K562 (cell line): ENCODE results near the gene ZFAND2B.

Experiments
- POLR3G ChIP-seq: IDR thresholded peaks from 2 replicates; pipeline ENCODE4 v1.6.1; 2011; ENCODE audit not compliant: insufficient read length, insufficient replicate concordance; ENCODE audit errors: extremely low read depth
- TF ChIP-seq, protein P1 (sequence below): fragments of 450-650 bp; formaldehyde crosslinking; IDR thresholded peaks from 2 replicates; pipeline ENCODE4 v1.4.0; 2020; ENCODE audit warnings: mild to moderate bottlenecking, moderate library complexity
- TF ChIP-seq, protein P2 (sequence below), 3 experiments: IDR thresholded peaks in 2 of 3; conservative IDR thresholded peaks in 1 of 3; 2 replicates each; pipeline ENCODE4 v1.5.1; 2011 to 2012; ENCODE audit warnings: low read length in 3 of 3, mild to moderate bottlenecking in 3 of 3, control low read depth in 2 of 3, improper control_type of control experiment in 1 of 3, inconsistent platforms in 1 of 3, low read depth in 1 of 3, mixed read lengths in 1 of 3, moderate library complexity in 1 of 3; ENCODE audit not compliant: insufficient read depth in 2 of 3

DNA sequence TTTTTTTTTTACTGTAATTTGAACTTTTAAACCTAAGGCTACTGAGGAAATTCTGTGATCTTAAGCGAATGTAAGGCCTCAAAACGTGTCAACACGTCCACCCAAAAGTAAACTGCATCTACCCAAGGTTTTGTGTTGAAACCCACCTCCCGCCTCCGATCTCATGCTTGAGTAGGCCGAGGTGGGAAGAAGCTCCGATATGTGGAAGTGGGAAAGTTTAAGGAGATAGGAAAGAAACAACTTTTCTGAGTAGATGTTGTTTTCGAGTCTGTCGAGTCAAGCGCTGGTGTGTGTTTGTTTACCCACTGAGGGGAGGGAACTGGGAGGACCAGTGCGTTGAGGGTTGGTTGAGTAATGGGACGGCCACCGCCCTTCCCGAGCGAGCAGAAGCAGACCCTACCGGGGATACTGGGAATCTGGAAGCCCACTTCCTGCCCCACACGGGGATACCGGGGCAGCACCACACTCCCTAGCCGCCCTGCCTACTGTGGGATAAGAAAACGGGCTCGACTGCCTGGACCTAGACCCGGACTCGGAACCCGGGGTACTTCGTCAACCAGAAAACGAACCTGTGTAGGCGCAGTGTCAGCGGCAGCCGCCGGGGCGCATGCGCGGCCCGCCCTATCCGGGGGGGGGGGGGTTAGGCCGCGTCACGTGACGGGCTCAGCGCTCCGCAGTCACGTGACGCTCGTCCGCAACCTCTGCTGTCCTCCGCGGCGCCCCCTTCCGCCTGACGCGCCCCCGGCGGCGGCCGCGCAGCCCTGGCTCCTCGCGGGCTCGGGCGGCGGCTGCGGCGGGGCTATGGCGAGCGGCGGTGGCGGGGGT lies 28.8 kb upstream of the ZFAND2B start, which contains the start of gene RETREG2:
- TF ChIP-seq, protein P1, sequence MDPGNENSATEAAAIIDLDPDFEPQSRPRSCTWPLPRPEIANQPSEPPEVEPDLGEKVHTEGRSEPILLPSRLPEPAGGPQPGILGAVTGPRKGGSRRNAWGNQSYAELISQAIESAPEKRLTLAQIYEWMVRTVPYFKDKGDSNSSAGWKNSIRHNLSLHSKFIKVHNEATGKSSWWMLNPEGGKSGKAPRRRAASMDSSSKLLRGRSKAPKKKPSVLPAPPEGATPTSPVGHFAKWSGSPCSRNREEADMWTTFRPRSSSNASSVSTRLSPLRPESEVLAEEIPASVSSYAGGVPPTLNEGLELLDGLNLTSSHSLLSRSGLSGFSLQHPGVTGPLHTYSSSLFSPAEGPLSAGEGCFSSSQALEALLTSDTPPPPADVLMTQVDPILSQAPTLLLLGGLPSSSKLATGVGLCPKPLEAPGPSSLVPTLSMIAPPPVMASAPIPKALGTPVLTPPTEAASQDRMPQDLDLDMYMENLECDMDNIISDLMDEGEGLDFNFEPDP, result no peak
- TF ChIP-seq, protein P2, sequence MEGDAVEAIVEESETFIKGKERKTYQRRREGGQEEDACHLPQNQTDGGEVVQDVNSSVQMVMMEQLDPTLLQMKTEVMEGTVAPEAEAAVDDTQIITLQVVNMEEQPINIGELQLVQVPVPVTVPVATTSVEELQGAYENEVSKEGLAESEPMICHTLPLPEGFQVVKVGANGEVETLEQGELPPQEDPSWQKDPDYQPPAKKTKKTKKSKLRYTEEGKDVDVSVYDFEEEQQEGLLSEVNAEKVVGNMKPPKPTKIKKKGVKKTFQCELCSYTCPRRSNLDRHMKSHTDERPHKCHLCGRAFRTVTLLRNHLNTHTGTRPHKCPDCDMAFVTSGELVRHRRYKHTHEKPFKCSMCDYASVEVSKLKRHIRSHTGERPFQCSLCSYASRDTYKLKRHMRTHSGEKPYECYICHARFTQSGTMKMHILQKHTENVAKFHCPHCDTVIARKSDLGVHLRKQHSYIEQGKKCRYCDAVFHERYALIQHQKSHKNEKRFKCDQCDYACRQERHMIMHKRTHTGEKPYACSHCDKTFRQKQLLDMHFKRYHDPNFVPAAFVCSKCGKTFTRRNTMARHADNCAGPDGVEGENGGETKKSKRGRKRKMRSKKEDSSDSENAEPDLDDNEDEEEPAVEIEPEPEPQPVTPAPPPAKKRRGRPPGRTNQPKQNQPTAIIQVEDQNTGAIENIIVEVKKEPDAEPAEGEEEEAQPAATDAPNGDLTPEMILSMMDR (IDR thresholded peaks at IDR 0.05 in 2 of 3, conservative IDR thresholded peaks at IDR 0.05 in 1 of 3; ENCODE audit: insufficient read depth in 2 of 3, low read depth in 1 of 3, low read length in 3 of 3), result peak in 2 of 3 experiments; percentile 42 to 49; a peak in 2 of 6 replicates
- no peak for TF ChIP-seq POLR3G
